ENCODE measurements around the gene ERC2.

The ERC2 gene

DNA sequence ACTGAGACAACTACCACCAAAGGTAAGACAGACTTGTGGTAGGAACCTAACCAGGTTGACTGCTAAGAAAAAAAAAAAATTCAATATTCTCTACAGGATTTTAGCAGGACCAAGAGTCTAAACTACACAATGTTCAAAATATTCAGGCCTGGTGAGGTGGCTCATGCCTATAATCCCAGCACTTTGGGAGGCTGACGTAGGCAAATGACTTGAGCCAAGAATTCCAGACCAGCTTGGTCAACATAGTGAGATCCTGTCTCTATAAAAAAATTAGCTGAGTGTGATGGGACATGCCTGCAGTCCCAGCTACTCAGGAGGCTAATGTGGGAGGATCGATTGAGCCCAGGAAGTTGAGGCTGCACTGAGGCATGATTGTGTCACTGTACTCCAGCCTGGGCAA, 639.6 kb downstream of the ERC2 start:
- TF ChIP-seq POLR2A (IDR thresholded peaks at IDR 0.05; ENCODE audit: extremely low read depth, insufficient read length) = no peak
- TF ChIP-seq, protein P1, sequence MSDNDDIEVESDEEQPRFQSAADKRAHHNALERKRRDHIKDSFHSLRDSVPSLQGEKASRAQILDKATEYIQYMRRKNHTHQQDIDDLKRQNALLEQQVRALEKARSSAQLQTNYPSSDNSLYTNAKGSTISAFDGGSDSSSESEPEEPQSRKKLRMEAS (IDR thresholded peaks at IDR 0.05; ENCODE audit: low read depth, low read length) = no peak
- TF ChIP-seq, protein P2, sequence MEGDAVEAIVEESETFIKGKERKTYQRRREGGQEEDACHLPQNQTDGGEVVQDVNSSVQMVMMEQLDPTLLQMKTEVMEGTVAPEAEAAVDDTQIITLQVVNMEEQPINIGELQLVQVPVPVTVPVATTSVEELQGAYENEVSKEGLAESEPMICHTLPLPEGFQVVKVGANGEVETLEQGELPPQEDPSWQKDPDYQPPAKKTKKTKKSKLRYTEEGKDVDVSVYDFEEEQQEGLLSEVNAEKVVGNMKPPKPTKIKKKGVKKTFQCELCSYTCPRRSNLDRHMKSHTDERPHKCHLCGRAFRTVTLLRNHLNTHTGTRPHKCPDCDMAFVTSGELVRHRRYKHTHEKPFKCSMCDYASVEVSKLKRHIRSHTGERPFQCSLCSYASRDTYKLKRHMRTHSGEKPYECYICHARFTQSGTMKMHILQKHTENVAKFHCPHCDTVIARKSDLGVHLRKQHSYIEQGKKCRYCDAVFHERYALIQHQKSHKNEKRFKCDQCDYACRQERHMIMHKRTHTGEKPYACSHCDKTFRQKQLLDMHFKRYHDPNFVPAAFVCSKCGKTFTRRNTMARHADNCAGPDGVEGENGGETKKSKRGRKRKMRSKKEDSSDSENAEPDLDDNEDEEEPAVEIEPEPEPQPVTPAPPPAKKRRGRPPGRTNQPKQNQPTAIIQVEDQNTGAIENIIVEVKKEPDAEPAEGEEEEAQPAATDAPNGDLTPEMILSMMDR (IDR thresholded peaks at IDR 0.05; ENCODE audit: low read depth, low read length) = no peak
- TF ChIP-seq MYC (IDR thresholded peaks at IDR 0.05; ENCODE audit: low read depth, low read length) = no peak
- DNase-seq (ENCODE audit: low read depth) = no peak
- H3K4me3 ChIP-seq (ENCODE audit: low read depth, low read length) = no peak overlapping the region

DNA sequence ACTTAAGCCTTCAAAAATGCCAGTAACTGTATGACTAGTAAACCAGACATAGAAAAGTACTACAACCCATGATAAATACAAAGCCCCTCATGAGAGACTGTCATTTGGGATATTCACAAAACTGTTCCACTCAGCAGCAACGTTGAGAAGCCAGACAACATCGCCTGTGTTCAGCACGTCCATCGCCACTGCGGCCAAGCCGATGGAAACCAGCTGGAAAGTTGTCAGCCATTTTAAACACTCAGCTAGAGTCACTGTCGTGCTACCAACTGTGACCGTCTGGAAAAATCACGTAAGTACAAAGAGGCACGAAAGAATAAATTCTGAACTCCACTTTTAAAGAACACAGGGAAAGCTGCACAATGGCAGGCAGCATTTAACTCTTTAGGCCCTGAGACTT, 640.5 kb downstream of the ERC2 start:
- DNase-seq (ENCODE audit: low read depth) = no peak
- no peak overlapping the region for H3K4me3 ChIP-seq (ENCODE audit: low read depth, low read length)
- TF ChIP-seq, protein P2 (IDR thresholded peaks at IDR 0.05; ENCODE audit: low read depth, low read length) = no peak
- TF ChIP-seq POLR2A (IDR thresholded peaks at IDR 0.05; ENCODE audit: extremely low read depth, insufficient read length) (no peak), MYC (IDR thresholded peaks at IDR 0.05; ENCODE audit: low read depth, low read length) (no peak)
- TF ChIP-seq, protein P1 (IDR thresholded peaks at IDR 0.05; ENCODE audit: low read depth, low read length) = no peak

DNA sequence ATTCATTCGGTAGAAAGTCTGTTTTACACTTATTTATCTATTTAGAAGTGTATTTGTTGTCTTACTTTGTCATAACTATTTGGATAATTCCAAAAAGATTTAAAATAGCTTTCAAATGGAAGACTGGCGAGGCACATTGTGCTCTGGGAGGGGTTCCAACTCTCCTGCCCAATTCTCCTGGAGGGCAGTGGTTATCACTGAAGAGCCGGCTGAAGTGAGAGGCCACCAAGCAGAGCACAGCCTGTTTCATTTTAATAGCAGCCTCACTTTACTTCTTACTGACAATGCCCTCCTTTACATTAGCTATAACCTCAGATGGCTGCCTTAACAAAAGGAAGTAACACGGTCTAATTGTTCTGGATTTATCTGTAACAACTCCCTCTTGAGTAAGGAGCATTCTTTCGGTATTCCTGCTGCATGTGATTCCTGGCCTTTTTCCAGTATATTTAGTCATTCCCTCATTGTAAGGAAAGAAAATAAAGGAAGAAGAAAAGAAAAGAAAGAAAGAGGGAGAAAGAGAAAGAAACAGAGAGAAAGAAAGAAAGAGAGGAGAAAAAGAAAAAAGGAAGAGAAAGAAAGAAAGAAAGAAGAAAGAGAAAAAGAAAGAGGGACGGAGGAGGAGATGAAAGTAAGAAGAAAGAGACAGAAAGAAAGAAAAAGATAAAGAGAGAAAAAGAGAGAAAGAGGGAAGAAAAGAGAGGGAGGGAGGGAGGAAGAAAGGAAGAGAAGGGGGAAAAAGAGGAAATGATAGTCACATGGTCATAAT, 641.4 kb downstream of the ERC2 start:
- no peak overlapping the region for H3K4me3 ChIP-seq (ENCODE audit: low read depth, low read length)
- DNase-seq (ENCODE audit: low read depth) = no peak
- TF ChIP-seq MYC (IDR thresholded peaks at IDR 0.05; ENCODE audit: low read depth, low read length) (no peak), POLR2A (IDR thresholded peaks at IDR 0.05; ENCODE audit: extremely low read depth, insufficient read length) (no peak)
- TF ChIP-seq, protein P2 (IDR thresholded peaks at IDR 0.05; ENCODE audit: low read depth, low read length) = no peak
- TF ChIP-seq, protein P1 (IDR thresholded peaks at IDR 0.05; ENCODE audit: low read depth, low read length) = no peak

DNA sequence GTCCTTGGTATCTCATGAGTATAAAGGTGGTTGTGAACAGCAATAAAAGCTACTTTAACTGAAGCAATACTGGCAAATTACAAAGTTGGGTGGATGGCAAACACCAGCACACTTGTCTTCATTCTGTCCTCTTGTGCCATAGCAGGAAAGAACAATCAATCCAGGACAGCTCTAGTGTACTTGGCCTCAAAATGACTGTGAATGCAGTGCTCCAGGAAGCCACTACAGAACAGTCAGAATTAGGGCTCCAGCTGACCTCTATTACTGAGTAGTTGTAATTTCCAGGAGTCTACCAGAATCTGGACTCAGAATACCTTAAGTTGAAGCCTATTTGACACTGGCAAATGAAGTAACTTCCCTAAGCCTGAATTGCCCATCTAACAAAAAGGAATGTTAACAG, 642.2 kb downstream of the ERC2 start:
- no peak for DNase-seq (ENCODE audit: low read depth)
- TF ChIP-seq MYC (IDR thresholded peaks at IDR 0.05; ENCODE audit: low read depth, low read length) (no peak), POLR2A (IDR thresholded peaks at IDR 0.05; ENCODE audit: extremely low read depth, insufficient read length) (no peak)
- TF ChIP-seq, protein P2 (IDR thresholded peaks at IDR 0.05; ENCODE audit: low read depth, low read length) = no peak
- TF ChIP-seq, protein P1 (IDR thresholded peaks at IDR 0.05; ENCODE audit: low read depth, low read length) = no peak
- H3K4me3 ChIP-seq (ENCODE audit: low read depth, low read length) = no peak overlapping the region

DNA sequence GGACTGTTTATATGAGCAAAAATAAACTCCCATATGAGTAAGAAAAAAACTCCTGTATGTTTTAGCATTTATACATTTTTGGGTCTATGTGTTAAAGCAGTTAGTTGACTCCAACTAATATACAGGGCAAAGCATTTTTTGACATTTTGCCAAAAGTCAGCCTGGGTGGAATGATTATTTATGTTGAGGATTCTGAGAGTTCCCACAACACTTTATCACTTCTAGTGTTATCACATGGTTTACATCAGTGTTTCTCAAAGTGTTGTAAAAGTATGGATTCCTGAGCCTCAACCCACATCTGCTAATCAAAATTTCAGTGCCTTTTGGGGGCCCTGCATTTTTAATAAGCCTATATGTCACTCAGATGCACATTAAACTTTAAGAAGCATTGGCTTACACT, 643.9 kb downstream of the ERC2 start:
- no peak for DNase-seq (ENCODE audit: low read depth)
- TF ChIP-seq MYC (IDR thresholded peaks at IDR 0.05; ENCODE audit: low read depth, low read length) (no peak), POLR2A (IDR thresholded peaks at IDR 0.05; ENCODE audit: extremely low read depth, insufficient read length) (no peak)
- TF ChIP-seq, protein P1 (IDR thresholded peaks at IDR 0.05; ENCODE audit: low read depth, low read length) = no peak
- TF ChIP-seq, protein P2 (IDR thresholded peaks at IDR 0.05; ENCODE audit: low read depth, low read length) = no peak
- no peak overlapping the region for H3K4me3 ChIP-seq (ENCODE audit: low read depth, low read length)

Measured in NB4 (cell line).